Keratinocyte (primary cell): ENCODE results near the gene NUDT3.

Experiments used
- EZH2 ChIP-seq: IDR thresholded peaks from one replicate; pipeline ENCODE4 v1.6.1; 2012; ENCODE audit warnings: inconsistent platforms, mild to moderate bottlenecking, low read length, moderate library complexity
- TF ChIP-seq, protein P1 (sequence below), 3 experiments: IDR thresholded peaks in 1 of 3; conservative IDR thresholded peaks in 1 of 3; optimal IDR thresholded peaks in 1 of 3; 2 replicates in 2 of 3; 3 replicates in 1 of 3; pipeline versions ENCODE3 to v1.5.1; 2011; ENCODE audit warnings: low read length in 3 of 3, mild to moderate bottlenecking in 3 of 3, moderate library complexity in 2 of 3, control low read depth in 1 of 3, inconsistent platforms in 1 of 3; ENCODE audit not compliant: insufficient read depth in 2 of 3; ENCODE audit errors: extremely low read depth in 1 of 3

DNA sequence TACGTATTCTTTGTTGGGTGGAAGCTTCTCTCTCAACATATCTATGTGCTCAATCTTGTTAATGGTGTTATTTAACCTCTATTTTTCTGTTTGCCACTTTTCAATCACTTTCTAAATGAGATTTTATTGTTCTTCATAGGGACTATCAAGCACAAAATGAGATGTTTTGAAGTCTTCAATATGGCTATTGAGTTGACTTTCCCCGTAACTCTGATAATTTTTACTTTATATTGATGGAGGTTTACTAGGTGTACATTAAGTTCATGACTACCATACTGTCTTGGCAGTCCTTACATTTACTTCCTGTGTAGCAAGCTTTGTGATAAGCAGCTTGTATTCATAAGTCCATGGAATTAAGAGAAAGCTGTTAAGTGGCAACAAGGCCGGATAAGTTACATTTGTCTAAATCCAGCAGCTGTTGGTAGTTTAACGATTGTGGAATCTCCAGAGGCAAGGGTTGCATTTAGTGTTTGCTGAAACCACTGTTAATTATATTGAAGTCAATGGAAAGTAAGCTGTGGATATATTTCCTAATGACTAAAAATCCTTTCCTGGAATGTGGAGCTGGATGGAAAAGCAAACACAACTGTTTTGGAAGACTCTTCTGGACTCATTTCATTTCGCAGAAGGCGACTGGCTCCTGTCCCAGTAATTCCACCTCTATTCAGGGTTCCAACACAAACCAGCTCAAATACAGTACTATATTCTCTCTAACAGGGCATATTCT, 86.3 kb downstream of the NUDT3 start:
- TF ChIP-seq, protein P1, sequence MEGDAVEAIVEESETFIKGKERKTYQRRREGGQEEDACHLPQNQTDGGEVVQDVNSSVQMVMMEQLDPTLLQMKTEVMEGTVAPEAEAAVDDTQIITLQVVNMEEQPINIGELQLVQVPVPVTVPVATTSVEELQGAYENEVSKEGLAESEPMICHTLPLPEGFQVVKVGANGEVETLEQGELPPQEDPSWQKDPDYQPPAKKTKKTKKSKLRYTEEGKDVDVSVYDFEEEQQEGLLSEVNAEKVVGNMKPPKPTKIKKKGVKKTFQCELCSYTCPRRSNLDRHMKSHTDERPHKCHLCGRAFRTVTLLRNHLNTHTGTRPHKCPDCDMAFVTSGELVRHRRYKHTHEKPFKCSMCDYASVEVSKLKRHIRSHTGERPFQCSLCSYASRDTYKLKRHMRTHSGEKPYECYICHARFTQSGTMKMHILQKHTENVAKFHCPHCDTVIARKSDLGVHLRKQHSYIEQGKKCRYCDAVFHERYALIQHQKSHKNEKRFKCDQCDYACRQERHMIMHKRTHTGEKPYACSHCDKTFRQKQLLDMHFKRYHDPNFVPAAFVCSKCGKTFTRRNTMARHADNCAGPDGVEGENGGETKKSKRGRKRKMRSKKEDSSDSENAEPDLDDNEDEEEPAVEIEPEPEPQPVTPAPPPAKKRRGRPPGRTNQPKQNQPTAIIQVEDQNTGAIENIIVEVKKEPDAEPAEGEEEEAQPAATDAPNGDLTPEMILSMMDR (optimal IDR thresholded peaks at IDR 0.05 in 1 of 3, IDR thresholded peaks at IDR 0.05 in 1 of 3, conservative IDR thresholded peaks at IDR 0.05 in 1 of 3; ENCODE audit: extremely low read depth in 1 of 3, insufficient read depth in 2 of 3, low read length in 3 of 3), result no peak
- TF ChIP-seq EZH2, result no peak
